Measurements from ENCODE around the gene FNDC3B.
A peak's percentile ranks its signal among the peaks of the same experiment; 100 is the strongest.

The FNDC3B gene

GRCh38 chr3:172312001-172312400 is 272.6 kb downstream of the FNDC3B start:
- DNase-seq (ENCODE audit: low read depth) = no peak

- DNase-seq (ENCODE audit: low read depth) = no peak
Observed at GRCh38 chr3:172312711-172313110, 273.3 kb downstream of the FNDC3B start.

- no peak for DNase-seq (ENCODE audit: low read depth)
Observed at GRCh38 chr3:172313671-172314070, 274.3 kb downstream of the FNDC3B start.

GRCh38 chr3:172314591-172315160 is 275.3 kb downstream of the FNDC3B start:
- DNase-seq (ENCODE audit: low read depth) = no peak

GRCh38 chr3:172315401-172316091 is 276.2 kb downstream of the FNDC3B start:
- no peak for DNase-seq (ENCODE audit: low read depth)

- no peak for DNase-seq (ENCODE audit: low read depth)
Observed at GRCh38 chr3:172316758-172317157, 277.4 kb downstream of the FNDC3B start.

GRCh38 chr3:172317481-172317880 is 278.1 kb downstream of the FNDC3B start:
- DNase-seq (ENCODE audit: low read depth) = no peak

- DNase-seq (ENCODE audit: low read depth) = peak; percentile 53
Observed at GRCh38 chr3:172317984-172318383, 278.6 kb downstream of the FNDC3B start.

- no peak for DNase-seq (ENCODE audit: low read depth)
Observed at GRCh38 chr3:172319595-172319994, 280.2 kb downstream of the FNDC3B start.

GRCh38 chr3:172320468-172320867 is 281.1 kb downstream of the FNDC3B start:
- no peak for DNase-seq (ENCODE audit: low read depth)

GRCh38 chr3:172321035-172321434 is 281.7 kb downstream of the FNDC3B start:
- DNase-seq (ENCODE audit: low read depth) = no peak

GRCh38 chr3:172323894-172324610 is 284.7 kb downstream of the FNDC3B start:
- no peak for DNase-seq (ENCODE audit: low read depth)

- DNase-seq (ENCODE audit: low read depth) = no peak
Observed at GRCh38 chr3:172324611-172325203, 285.3 kb downstream of the FNDC3B start.

GRCh38 chr3:172325461-172325860 is 286.1 kb downstream of the FNDC3B start:
- DNase-seq (ENCODE audit: low read depth) = no peak

- no peak for DNase-seq (ENCODE audit: low read depth)
Observed at GRCh38 chr3:172326993-172327392, 287.6 kb downstream of the FNDC3B start.

GRCh38 chr3:172328282-172328681 is 288.9 kb downstream of the FNDC3B start:
- DNase-seq (ENCODE audit: low read depth) = no peak

- no peak for DNase-seq (ENCODE audit: low read depth)
Observed at GRCh38 chr3:172329070-172329469, 289.7 kb downstream of the FNDC3B start.

- DNase-seq (ENCODE audit: low read depth) = no peak
Observed at GRCh38 chr3:172330413-172330812, 291.0 kb downstream of the FNDC3B start.

GRCh38 chr3:172332256-172333041 is 293.1 kb downstream of the FNDC3B start:
- no peak for DNase-seq (ENCODE audit: low read depth)

GRCh38 chr3:172333042-172333377 is 293.6 kb downstream of the FNDC3B start:
- no peak for DNase-seq (ENCODE audit: low read depth)

- DNase-seq (ENCODE audit: low read depth) = no peak
Observed at GRCh38 chr3:172333692-172334457, 294.5 kb downstream of the FNDC3B start.
